GM13977 (cell line): ENCODE data around the gene GRIK5.
A peak's percentile ranks its signal among the peaks of the same experiment; 100 is the strongest.
"Not testable (repeated sequence)": the region's sequence is repeated elsewhere in the genome, so short reads cannot be mapped to it uniquely, and the experiment has no call there.

Experiments
- DNase-seq: peaks from one replicate; pipeline ENCODE4 v3.0.0; 2012; ENCODE audit warnings: low spot score
- CTCF ChIP-seq: IDR thresholded peaks from 2 replicates; pipeline ENCODE4 v1.5.1; 2012; ENCODE audit warnings: mild to moderate bottlenecking, control low read depth; ENCODE audit not compliant: insufficient read depth; ENCODE audit errors: extremely low read depth, missing control alignments
- in situ Hi-C: fragments of 300-500 bp; cut with MboI; formaldehyde crosslinking; loops from one replicate; pipeline ENCODE4 v1.12.0; 2022; ENCODE audit warnings: low sequenced_read_pairs, low pct_unique_long_range_greater_than_20kb, mixed read lengths, inconsistent platforms; ENCODE audit not compliant: unreplicated experiment

Gene GRIK5

DNA sequence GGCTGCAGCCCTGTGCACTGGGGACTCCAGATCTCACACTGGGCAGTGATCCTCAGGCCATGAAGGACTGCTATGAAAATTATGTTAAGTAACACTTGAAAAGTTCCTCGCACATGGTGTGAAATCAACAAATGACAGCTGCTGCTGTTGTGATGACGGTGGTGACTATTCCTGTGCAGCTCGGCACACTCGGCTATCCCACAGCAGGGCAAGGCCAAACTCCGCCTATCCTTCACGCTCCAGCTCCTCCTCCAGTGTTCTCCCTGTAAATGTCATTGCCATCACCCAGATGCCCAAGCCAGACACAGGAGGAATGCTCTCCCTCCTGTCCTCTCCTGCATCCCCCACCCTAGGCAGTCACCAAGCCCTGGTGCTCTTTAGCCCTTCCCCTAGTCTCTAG is 31.3 kb downstream of the GRIK5 start:
- no peak for TF ChIP-seq CTCF
- DNase-seq, result no peak
- in situ Hi-C loops, result no loop called here

- TF ChIP-seq CTCF, result no peak
- DNase-seq, result no peak
- in situ Hi-C loops, result no loop called here
Measured at GRCh38 chr19:42037649-42038048, 32.4 kb downstream of the GRIK5 start.

- TF ChIP-seq CTCF, result peak; percentile 90
- in situ Hi-C loops, result not testable (repeated sequence)
- DNase-seq, result peak; percentile 87
Measured at GRCh38 chr19:42034640-42035391, 35.2 kb downstream of the GRIK5 start.

GRCh38 chr19:42033413-42033812 is 36.6 kb downstream of the GRIK5 start:
- in situ Hi-C loops, result no loop called here
- no peak for DNase-seq
- no peak for TF ChIP-seq CTCF

DNA sequence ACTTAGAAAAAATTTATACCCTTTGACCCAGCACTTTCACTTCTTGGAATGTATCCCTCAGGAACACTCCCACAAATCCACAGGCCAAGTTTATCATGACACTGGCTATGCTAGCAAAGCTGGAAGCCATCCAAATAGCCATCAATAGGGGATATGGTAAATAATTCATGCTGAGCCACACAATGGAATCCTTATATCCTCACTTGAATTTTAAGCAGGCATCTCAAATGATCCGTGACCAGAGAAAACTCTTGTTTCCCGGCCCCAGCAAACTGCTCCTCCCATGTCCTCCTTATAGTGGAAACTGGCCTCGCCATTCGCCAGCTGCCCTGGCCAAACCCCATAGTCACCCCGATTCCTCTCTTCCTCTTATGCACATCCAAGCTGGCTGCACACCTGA is 37.6 kb downstream of the GRIK5 start:
- TF ChIP-seq CTCF, result no peak
- in situ Hi-C loops, result no loop called here
- no peak for DNase-seq

DNA sequence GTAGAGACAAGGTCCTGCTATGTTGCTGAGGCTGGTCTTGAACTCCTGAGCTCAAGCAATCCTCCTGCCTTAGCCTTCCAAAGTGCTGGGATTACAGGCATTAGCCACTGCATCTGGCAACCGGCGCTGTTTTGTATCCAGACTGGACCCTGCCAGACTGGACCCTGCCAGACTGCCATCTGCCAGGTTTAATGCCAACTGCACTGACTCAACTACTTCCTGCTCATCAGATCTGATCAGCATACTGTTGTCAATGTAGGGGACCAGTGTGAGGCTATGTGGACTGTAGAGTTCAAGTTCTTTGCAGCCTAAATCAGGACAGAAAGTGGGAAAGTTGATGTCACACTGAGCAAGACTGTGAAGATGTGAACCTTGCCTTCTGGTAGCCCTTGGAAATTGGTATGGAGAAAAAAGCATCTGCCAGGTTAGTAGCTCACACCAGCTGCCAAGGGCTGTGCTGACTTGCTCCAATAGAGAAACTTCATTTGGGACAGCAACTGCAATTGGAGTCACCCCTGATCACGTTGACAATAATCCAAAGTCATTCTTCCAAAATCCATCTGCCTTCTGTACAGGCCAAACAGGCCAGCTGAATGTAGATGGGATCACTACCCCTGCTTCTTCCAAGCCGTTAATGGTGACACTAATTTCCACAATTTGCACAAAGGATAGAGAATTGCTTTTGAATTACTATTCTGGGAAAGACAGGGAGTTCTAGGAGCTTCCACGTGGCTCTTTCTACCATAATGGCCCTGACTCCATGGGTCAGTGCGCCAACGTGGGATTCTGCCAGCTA is 39.2 kb downstream of the GRIK5 start:
- TF ChIP-seq CTCF, result no peak
- in situ Hi-C loops, result no loop called here
- no peak for DNase-seq
